Trophoblast cell (in vitro differentiated cells and primary cell): ENCODE measurements around the gene UBL7.

Experiments used
- DNase-seq, 2 donors: peaks; one replicate each; pipeline ENCODE4 v3.0.0-alpha.2; 2016
- H2AFZ ChIP-seq: 2 replicates; pipeline ENCODE4 v1.6.1; 2013; ENCODE audit warnings: low read length, moderate library complexity, mild to moderate bottlenecking; ENCODE audit not compliant: insufficient read depth, poor library complexity
- H2AK5ac ChIP-seq: 2 replicates; pipeline ENCODE4 v1.6.1; 2013; ENCODE audit warnings: mild to moderate bottlenecking, low read length
- H2BK120ac ChIP-seq: 2 replicates; pipeline ENCODE4 v1.6.1; 2013; ENCODE audit warnings: low read length, mild to moderate bottlenecking, moderate library complexity; ENCODE audit not compliant: insufficient read depth, poor library complexity
- H2BK12ac ChIP-seq: 2 replicates; pipeline ENCODE4 v1.6.1; 2013; ENCODE audit warnings: mild to moderate bottlenecking, low read length, moderate library complexity
- H2BK5ac ChIP-seq: 2 replicates; pipeline ENCODE4 v1.6.1; 2013; ENCODE audit warnings: low read length, low read depth, moderate library complexity, mild to moderate bottlenecking; ENCODE audit not compliant: poor library complexity
- H3K14ac ChIP-seq: 2 replicates; pipeline ENCODE4 v1.6.1; 2013; ENCODE audit warnings: mild to moderate bottlenecking, low read length
- H3K18ac ChIP-seq: 2 replicates; pipeline ENCODE4 v1.6.1; 2013; ENCODE audit warnings: mild to moderate bottlenecking, low read length
- H3K23ac ChIP-seq: 2 replicates; pipeline ENCODE4 v1.6.1; 2013; ENCODE audit warnings: low read length
- H3K27ac ChIP-seq: 2 replicates; pipeline ENCODE4 v1.5.1; 2013; ENCODE audit warnings: low read depth, mild to moderate bottlenecking, inconsistent platforms, low read length, moderate library complexity
- H3K27me3 ChIP-seq: 2 replicates; pipeline ENCODE4 v1.6.1; 2013; ENCODE audit warnings: inconsistent platforms, mild to moderate bottlenecking, low read length, moderate library complexity; ENCODE audit not compliant: insufficient read depth
- H3K36me3 ChIP-seq, 2 experiments: 1 replicate in 1 of 2; 2 replicates in 1 of 2; pipeline ENCODE4 v1.6.1; 2013; ENCODE audit warnings: low read length in 2 of 2, mild to moderate bottlenecking in 2 of 2, moderate library complexity in 1 of 2; ENCODE audit not compliant: insufficient read depth in 2 of 2, control insufficient read depth in 1 of 2
- H3K4ac ChIP-seq: 2 replicates; pipeline ENCODE4 v1.6.1; 2013; ENCODE audit warnings: low read depth, mild to moderate bottlenecking, low read length, moderate library complexity
- H3K4me1 ChIP-seq, 2 experiments: 1 replicate in 1 of 2; 2 replicates in 1 of 2; pipeline ENCODE4 v1.6.1; 2013; ENCODE audit warnings: low read length in 2 of 2, mild to moderate bottlenecking in 2 of 2, moderate library complexity in 1 of 2; ENCODE audit not compliant: insufficient read depth in 2 of 2, control insufficient read depth in 1 of 2
- H3K4me2 ChIP-seq: 2 replicates; pipeline ENCODE4 v1.6.1; 2013; ENCODE audit warnings: inconsistent platforms, mild to moderate bottlenecking, low read length, moderate library complexity
- H3K4me3 ChIP-seq: 2 replicates; pipeline ENCODE4 v1.5.1; 2013; ENCODE audit warnings: mild to moderate bottlenecking, low read depth, low read length, inconsistent platforms
- H3K79me1 ChIP-seq: one replicate; pipeline ENCODE4 v1.6.1; 2013; ENCODE audit warnings: low read length
- H3K79me2 ChIP-seq: 2 replicates; pipeline ENCODE4 v1.6.1; 2013; ENCODE audit warnings: low read length, mild to moderate bottlenecking; ENCODE audit not compliant: control insufficient read depth, insufficient read depth, poor library complexity
- H3K9ac ChIP-seq: 2 replicates; pipeline ENCODE4 v1.6.1; 2013; ENCODE audit warnings: mild to moderate bottlenecking, low read length
- H3K9me3 ChIP-seq: 2 replicates; pipeline ENCODE4 v1.6.1; 2013; ENCODE audit warnings: low read depth, mild to moderate bottlenecking, control low read depth, inconsistent platforms, low read length; ENCODE audit not compliant: insufficient read depth
- H4K12ac ChIP-seq: 2 replicates; pipeline ENCODE4 v1.6.1; 2013; ENCODE audit warnings: low read depth, mild to moderate bottlenecking, low read length, moderate library complexity
- H4K8ac ChIP-seq: 2 replicates; pipeline ENCODE4 v1.6.1; 2013; ENCODE audit warnings: low read depth, mild to moderate bottlenecking, low read length, moderate library complexity
- H4K91ac ChIP-seq: one replicate; pipeline ENCODE4 v1.6.1; 2013; ENCODE audit warnings: low read depth, mild to moderate bottlenecking, low read length, moderate library complexity
- WGBS: extraction: QIAGEN DNeasy Blood & Tissue Kit; methylation state at CpG from one replicate; pipeline ENCODE4 v1.1.7; 2013; ENCODE audit warnings: missing lambda C conversion rate; ENCODE audit not compliant: insufficient read length, insufficient coverage; ENCODE audit errors: extremely low coverage; 5-methylcytosine and 5-hydroxymethylcytosine counted together

UBL7 gene

GRCh38 chr15:74402337-74402841 lies 58.6 kb downstream of the UBL7 start:
- H2AFZ ChIP-seq: no peak overlapping the region
- H4K91ac ChIP-seq: no peak overlapping the region
- WGBS: no CpG with 5 or more reads among the region's 5 CpGs
- H2BK12ac ChIP-seq: no peak overlapping the region
- no peak overlapping the region for H2BK120ac ChIP-seq
- H3K4me3 ChIP-seq: no peak overlapping the region
- peaks cover 21 to 25% of the 10 kb centered on the region in 2 experiments for H3K4me1 ChIP-seq
- H3K79me2 ChIP-seq: peaks cover 4% of the 10 kb centered on the region
- H3K14ac ChIP-seq: no peak overlapping the region
- no peak overlapping the region for H3K4ac ChIP-seq
- no peak for DNase-seq
- no peak overlapping the region for H4K8ac ChIP-seq
- H3K4me2 ChIP-seq: no peak overlapping the region
- no peaks in the 10 kb centered on the region for H3K27me3 ChIP-seq
- no peak overlapping the region for H3K9ac ChIP-seq
- H3K79me1 ChIP-seq: peaks cover 16% of the 10 kb centered on the region
- H2BK5ac ChIP-seq: no peak overlapping the region
- H3K9me3 ChIP-seq: peaks cover 9% of the 10 kb centered on the region
- no peak overlapping the region for H3K27ac ChIP-seq
- H3K36me3 ChIP-seq: no peaks in the 10 kb centered on the region
- no peak overlapping the region for H3K18ac ChIP-seq
- no peak overlapping the region for H3K23ac ChIP-seq
- no peak overlapping the region for H2AK5ac ChIP-seq
- no peak overlapping the region for H4K12ac ChIP-seq

DNA sequence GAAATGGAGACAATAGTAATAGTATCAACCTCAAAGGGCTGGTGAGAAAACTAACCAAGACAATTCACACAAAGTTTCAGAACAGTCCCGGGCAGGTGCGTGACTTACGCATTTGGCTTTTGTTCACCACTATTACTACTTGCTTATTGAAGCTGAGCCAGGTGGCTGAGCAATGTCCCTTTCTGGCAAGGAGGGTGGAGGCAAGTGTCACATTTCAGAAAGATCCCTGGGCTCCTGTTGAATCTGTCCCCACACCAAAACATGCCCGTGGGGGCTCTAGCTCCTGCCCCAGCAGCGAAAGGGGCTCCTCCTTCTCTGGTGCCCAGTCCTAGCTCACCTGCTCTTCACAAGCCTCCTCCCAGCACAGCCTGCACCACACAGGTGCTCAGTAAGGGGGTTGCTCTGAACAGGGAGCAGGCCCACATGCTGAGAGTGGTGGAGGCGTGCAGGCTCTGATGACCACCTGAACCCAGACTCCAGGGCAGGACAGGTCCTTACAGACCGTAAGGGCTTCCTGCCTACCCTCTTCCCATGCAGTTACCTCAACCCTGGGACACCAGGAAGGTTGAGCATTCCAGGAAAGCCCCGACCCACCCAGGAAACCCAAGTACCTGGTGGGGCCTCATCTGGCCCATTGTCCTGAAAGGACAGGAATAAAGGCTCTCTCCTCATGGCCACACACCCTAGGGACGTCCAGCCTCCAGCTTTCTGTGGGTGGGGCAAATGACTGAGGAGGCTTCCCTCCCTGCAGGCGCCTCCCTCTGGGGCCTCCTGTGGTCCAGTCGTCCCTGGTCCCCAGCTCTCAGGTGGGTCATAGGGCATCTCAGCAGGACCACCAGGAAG lies 59.8 kb downstream of the UBL7 start:
- H3K14ac ChIP-seq: no peak overlapping the region
- H3K79me2 ChIP-seq: peaks cover 4% of the 10 kb centered on the region
- H4K12ac ChIP-seq: no peak overlapping the region
- no peak overlapping the region for H3K18ac ChIP-seq
- H2BK120ac ChIP-seq: peak overlapping the region; percentile 8
- H2AK5ac ChIP-seq: no peak overlapping the region
- H3K79me1 ChIP-seq: peaks cover 22% of the 10 kb centered on the region
- H4K8ac ChIP-seq: no peak overlapping the region
- no peak overlapping the region for H2BK12ac ChIP-seq
- no peak for DNase-seq
- H3K4me2 ChIP-seq: no peak overlapping the region
- no CpG with 5 or more reads among the region's 11 CpGs for WGBS
- H2AFZ ChIP-seq: no peak overlapping the region
- peaks cover 26 to 28% of the 10 kb centered on the region in 2 experiments for H3K4me1 ChIP-seq
- H3K36me3 ChIP-seq: no peaks in the 10 kb centered on the region
- H2BK5ac ChIP-seq: no peak overlapping the region
- no peak overlapping the region for H3K9ac ChIP-seq
- H3K27me3 ChIP-seq: no peaks in the 10 kb centered on the region
- peak overlapping the region; percentile 4 for H4K91ac ChIP-seq
- H3K4ac ChIP-seq: no peak overlapping the region
- H3K23ac ChIP-seq: no peak overlapping the region
- H3K4me3 ChIP-seq: no peak overlapping the region
- H3K27ac ChIP-seq: no peak overlapping the region
- H3K9me3 ChIP-seq: peaks cover 8% of the 10 kb centered on the region

DNA sequence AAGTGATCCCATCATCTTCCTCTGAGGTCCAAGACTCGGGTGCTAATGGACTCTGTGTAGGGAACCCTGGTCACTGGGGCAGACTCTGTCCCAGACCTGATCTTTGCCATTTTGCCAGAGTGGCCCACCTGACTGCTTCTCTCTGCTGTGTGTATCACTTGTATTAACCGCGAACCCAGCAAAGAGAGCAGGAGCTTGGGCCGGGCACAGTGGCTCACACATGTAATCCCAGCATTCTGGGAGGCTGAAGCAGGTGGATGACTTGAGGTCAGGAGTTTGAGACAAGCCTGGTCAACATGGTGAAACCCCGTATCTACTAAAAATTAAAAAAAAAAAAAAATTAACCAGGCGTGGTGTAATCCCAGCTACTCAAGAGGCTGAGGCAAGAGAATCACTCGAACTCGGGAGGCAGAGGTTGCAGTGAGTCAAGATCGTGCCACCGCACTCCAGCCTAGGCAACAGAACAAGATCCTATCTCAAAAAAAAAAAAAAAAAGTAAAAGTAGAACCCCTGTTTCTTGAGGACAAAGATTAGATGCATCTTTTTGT lies 60.6 kb downstream of the UBL7 start:
- Histone ChIP-seq H3K4me2 (no peak overlapping the region), H4K12ac (no peak overlapping the region), H3K4ac (no peak overlapping the region), H2BK5ac (no peak overlapping the region), H2BK120ac (no peak overlapping the region), H3K27ac (no peak overlapping the region), H3K9me3 (peaks cover 8% of the 10 kb centered on the region), H2AFZ (no peak overlapping the region), H3K23ac (no peak overlapping the region), H2AK5ac (no peak overlapping the region), H2BK12ac (peak overlapping the region; percentile 25), H3K79me2 (peaks cover 4% of the 10 kb centered on the region), H3K4me1 (peaks cover 27 to 34% of the 10 kb centered on the region in 2 experiments), H3K4me3 (no peak overlapping the region), H3K36me3 (no peaks in the 10 kb centered on the region), H3K79me1 (peaks cover 24% of the 10 kb centered on the region), H3K18ac (no peak overlapping the region), H3K9ac (no peak overlapping the region), H3K27me3 (no peaks in the 10 kb centered on the region), H4K8ac (no peak overlapping the region), H3K14ac (peak overlapping the region; percentile 24), H4K91ac (peak overlapping the region; percentile 53)
- DNase-seq: no peak
- no CpG with 5 or more reads among the region's 10 CpGs for WGBS

- Histone ChIP-seq H3K27me3 (no peaks in the 10 kb centered on the region), H2BK5ac (no peak overlapping the region), H3K4me2 (no peak overlapping the region), H2AK5ac (peak overlapping the region; percentile 32), H3K4me3 (no peak overlapping the region), H3K27ac (no peak overlapping the region), H4K91ac (peak overlapping the region; percentile 64), H3K14ac (peak overlapping the region; percentile 24), H2BK12ac (peak overlapping the region; percentile 55), H3K23ac (no peak overlapping the region), H2BK120ac (peak overlapping the region; percentile 30), H4K8ac (no peak overlapping the region), H3K79me1 (peaks cover 24% of the 10 kb centered on the region), H3K79me2 (peaks cover 4% of the 10 kb centered on the region), H3K4me1 (peaks cover 27 to 34% of the 10 kb centered on the region in 2 experiments), H3K9ac (no peak overlapping the region), H3K4ac (no peak overlapping the region), H3K9me3 (peaks cover 8% of the 10 kb centered on the region), H2AFZ (peak overlapping the region; percentile 13), H3K18ac (peak overlapping the region; percentile 42), H3K36me3 (no peaks in the 10 kb centered on the region), H4K12ac (no peak overlapping the region)
- WGBS: no CpG with 5 or more reads among the region's 5 CpGs
- peak in 1 of 2 donors; percentile 59 for DNase-seq
Observed at GRCh38 chr15:74399511-74400312, 61.2 kb downstream of the UBL7 start.
